OCI-LY7 (cell line): Measurements from ENCODE around the gene MEGF8.

Source experiments
- EZH2phosphoT487 ChIP-seq: fragments of 200-600 bp; sonication (generic); IDR thresholded peaks from 2 replicates; pipeline ENCODE4 v1.6.1; 2018; ENCODE audit warnings: low read depth, borderline replicate concordance, mild to moderate bottlenecking, mixed run types, antibody characterized with exemption, low read length, moderate library complexity, mixed read lengths
- TF ChIP-seq, protein P1 (sequence below): fragments of 200-600 bp; sonication (generic); conservative IDR thresholded peaks from 2 replicates; pipeline ENCODE4 v1.5.1; 2014; ENCODE audit warnings: mild to moderate bottlenecking, antibody characterized with exemption, low read length, moderate library complexity, mixed read lengths

DNA sequence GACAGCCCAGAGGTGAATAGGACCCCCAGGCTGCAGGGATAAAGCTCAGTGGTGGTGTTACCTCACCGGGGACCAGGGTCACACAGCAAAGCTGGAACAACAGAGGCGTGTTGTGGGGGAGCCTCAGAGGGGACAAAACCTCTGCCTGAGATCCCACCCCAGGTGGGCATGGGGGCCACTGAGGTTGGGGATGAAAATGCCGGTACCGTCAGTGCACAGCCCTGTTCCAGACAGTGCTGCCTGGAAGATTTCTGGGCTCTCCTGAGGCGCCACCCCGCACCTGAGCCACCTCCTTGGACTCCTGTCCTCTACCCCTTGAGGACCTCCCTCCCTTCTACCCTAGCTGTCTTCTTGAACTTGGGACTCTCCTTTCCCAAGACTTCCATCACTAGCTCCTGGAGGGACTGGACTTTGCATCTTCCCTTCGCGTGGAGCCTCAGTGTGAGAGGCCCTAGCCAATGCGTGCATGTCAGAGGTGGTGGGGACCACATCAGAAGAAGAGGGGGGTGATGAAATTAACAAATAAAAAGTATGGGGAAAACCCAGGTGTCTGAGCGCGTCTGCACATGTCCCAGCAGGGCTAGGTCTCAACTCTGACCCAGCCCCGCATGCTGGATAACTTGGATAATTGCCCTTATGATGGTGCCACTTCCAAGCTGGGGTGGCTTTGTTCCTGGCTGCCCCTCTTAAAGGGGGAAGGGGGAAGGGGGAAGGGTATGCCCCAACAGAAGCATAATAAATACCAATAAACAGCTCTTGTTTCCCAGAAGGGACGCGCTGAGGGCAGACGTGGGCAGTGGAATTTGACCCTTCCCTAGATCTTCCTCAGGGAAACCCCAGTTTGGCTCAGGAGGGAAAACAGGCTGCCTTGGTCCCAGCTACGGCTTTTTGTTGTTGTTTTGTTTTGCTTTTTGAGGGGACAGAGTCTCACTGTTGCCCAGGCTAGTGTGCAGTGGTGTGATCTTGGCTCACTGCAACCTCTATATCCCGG is 53.1 kb downstream of the MEGF8 start:
- no peak for TF ChIP-seq EZH2phosphoT487
- TF ChIP-seq, protein P1, sequence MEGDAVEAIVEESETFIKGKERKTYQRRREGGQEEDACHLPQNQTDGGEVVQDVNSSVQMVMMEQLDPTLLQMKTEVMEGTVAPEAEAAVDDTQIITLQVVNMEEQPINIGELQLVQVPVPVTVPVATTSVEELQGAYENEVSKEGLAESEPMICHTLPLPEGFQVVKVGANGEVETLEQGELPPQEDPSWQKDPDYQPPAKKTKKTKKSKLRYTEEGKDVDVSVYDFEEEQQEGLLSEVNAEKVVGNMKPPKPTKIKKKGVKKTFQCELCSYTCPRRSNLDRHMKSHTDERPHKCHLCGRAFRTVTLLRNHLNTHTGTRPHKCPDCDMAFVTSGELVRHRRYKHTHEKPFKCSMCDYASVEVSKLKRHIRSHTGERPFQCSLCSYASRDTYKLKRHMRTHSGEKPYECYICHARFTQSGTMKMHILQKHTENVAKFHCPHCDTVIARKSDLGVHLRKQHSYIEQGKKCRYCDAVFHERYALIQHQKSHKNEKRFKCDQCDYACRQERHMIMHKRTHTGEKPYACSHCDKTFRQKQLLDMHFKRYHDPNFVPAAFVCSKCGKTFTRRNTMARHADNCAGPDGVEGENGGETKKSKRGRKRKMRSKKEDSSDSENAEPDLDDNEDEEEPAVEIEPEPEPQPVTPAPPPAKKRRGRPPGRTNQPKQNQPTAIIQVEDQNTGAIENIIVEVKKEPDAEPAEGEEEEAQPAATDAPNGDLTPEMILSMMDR: no peak
